ENCODE data around the gene MPP2.

DNA sequence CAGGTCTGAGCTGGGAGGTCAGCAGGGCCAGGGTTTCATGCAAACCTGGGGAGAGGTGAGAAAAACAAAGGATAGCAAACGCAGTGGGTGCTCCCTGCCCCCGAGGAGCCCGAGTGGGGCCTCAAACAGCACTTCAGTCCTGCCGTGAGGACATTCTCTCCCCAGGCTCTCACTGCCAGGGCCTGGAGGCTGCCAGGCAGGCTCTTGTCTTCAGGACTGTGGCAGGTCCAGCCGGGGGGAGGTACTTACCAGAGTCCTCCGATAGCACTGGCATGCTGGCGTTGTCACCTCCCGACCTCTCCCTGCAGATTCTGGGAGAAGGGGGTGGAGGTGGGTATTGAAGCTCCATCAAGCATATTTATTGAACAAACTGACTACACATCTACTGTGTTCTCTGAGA is 75.7 kb downstream of the MPP2 start:
- TF ChIP-seq MYC (IDR thresholded peaks at IDR 0.05; ENCODE audit: low read depth, low read length) (no peak), MYC (CRISPR knock-in tag; IDR thresholded peaks at IDR 0.05; ENCODE audit: borderline replicate concordance, low read depth) (no peak)
- TF ChIP-seq, protein P1, sequence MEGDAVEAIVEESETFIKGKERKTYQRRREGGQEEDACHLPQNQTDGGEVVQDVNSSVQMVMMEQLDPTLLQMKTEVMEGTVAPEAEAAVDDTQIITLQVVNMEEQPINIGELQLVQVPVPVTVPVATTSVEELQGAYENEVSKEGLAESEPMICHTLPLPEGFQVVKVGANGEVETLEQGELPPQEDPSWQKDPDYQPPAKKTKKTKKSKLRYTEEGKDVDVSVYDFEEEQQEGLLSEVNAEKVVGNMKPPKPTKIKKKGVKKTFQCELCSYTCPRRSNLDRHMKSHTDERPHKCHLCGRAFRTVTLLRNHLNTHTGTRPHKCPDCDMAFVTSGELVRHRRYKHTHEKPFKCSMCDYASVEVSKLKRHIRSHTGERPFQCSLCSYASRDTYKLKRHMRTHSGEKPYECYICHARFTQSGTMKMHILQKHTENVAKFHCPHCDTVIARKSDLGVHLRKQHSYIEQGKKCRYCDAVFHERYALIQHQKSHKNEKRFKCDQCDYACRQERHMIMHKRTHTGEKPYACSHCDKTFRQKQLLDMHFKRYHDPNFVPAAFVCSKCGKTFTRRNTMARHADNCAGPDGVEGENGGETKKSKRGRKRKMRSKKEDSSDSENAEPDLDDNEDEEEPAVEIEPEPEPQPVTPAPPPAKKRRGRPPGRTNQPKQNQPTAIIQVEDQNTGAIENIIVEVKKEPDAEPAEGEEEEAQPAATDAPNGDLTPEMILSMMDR (IDR thresholded peaks at IDR 0.05 in 2 of 3, conservative IDR thresholded peaks at IDR 0.05 in 1 of 3; ENCODE audit: insufficient read depth in 2 of 3, low read depth in 1 of 3, low read length in 3 of 3) = no peak

All from K562 (cell line).